Activated T-cell treated with anti-CD3 and anti-CD28 coated beads, Interleukin-2, amount 50 U/mL, for 48 hours (primary cell): ENCODE data around the gene C4BPB.

ENCODE experiments used
- DNase-seq, 2 experiments: peaks; one replicate each; pipeline ENCODE4 v3.0.0-alpha.2; 2020

C4BPB gene

GRCh38 chr1:207060596-207060995 is 28.1 kb upstream of the C4BPB start:
- no peak for DNase-seq

- DNase-seq: no peak
Observed at GRCh38 chr1:207062058-207062457, 26.6 kb upstream of the C4BPB start.

GRCh38 chr1:207063014-207063413 is 25.6 kb upstream of the C4BPB start:
- DNase-seq: no peak

- no peak for DNase-seq
Observed at GRCh38 chr1:207064561-207064960, 24.1 kb upstream of the C4BPB start.

GRCh38 chr1:207067185-207067584 is 21.5 kb upstream of the C4BPB start:
- DNase-seq: no peak

GRCh38 chr1:207067665-207068064 is 21.0 kb upstream of the C4BPB start:
- no peak for DNase-seq

- DNase-seq: no peak
Observed at GRCh38 chr1:207069061-207069460, 19.6 kb upstream of the C4BPB start.

GRCh38 chr1:207069858-207070506 is 18.7 kb upstream of the C4BPB start:
- no peak for DNase-seq

GRCh38 chr1:207070811-207071210 is 17.8 kb upstream of the C4BPB start:
- no peak for DNase-seq

GRCh38 chr1:207071426-207071825 is 17.2 kb upstream of the C4BPB start:
- no peak for DNase-seq

GRCh38 chr1:207072233-207072632 is 16.4 kb upstream of the C4BPB start:
- DNase-seq: no peak

- no peak for DNase-seq
Observed at GRCh38 chr1:207073906-207074820, 14.5 kb upstream of the C4BPB start.

- DNase-seq: no peak
Observed at GRCh38 chr1:207076181-207076955, 12.3 kb upstream of the C4BPB start.

GRCh38 chr1:207077012-207077411 is 11.6 kb upstream of the C4BPB start:
- DNase-seq: no peak

- DNase-seq: peak; percentile 64 to 66
Observed at GRCh38 chr1:207077470-207078377, 10.9 kb upstream of the C4BPB start.

GRCh38 chr1:207078578-207079132 is 10.0 kb upstream of the C4BPB start:
- no peak for DNase-seq

GRCh38 chr1:207079706-207080241 is 8.9 kb upstream of the C4BPB start:
- no peak for DNase-seq

- no peak for DNase-seq
Observed at GRCh38 chr1:207081088-207081487, 7.6 kb upstream of the C4BPB start.

- DNase-seq: no peak
Observed at GRCh38 chr1:207081806-207082205, 6.9 kb upstream of the C4BPB start.

- no peak for DNase-seq
Observed at GRCh38 chr1:207084232-207084631, 4.4 kb upstream of the C4BPB start.

GRCh38 chr1:207084701-207085180 is 3.9 kb upstream of the C4BPB start:
- peak; percentile 52 to 55 for DNase-seq

GRCh38 chr1:207085887-207086286 is 2.8 kb upstream of the C4BPB start:
- DNase-seq: no peak
